ENCODE data around the gene NECAB3.
"Not testable (repeated sequence)": the region's sequence is repeated elsewhere in the genome, so short reads cannot be mapped to it uniquely, and the experiment has no call there.

DNA sequence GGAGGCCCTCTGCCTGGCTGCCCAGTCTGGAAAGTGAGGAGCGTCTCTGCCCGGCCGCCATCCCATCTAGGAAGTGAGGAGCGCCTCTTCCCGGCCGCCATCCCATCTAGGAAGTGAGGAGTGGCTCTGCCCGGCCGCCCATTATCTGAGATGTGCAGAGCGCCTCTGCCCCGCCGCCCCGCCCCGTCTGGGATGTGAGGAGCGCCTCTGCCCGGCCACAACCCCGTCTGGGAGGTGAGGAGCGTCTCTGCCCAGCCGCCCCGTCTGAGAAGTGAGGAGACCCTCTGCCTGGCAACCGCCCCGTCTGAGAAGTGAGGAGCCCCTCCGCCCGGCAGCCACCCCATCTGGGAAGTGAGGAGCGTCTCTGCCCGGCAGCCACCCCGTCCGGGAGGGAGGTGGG lies 24.7 kb upstream of the NECAB3 start:
- TF ChIP-seq, protein P1, sequence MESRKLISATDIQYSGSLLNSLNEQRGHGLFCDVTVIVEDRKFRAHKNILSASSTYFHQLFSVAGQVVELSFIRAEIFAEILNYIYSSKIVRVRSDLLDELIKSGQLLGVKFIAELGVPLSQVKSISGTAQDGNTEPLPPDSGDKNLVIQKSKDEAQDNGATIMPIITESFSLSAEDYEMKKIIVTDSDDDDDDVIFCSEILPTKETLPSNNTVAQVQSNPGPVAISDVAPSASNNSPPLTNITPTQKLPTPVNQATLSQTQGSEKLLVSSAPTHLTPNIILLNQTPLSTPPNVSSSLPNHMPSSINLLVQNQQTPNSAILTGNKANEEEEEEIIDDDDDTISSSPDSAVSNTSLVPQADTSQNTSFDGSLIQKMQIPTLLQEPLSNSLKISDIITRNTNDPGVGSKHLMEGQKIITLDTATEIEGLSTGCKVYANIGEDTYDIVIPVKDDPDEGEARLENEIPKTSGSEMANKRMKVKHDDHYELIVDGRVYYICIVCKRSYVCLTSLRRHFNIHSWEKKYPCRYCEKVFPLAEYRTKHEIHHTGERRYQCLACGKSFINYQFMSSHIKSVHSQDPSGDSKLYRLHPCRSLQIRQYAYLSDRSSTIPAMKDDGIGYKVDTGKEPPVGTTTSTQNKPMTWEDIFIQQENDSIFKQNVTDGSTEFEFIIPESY (IDR thresholded peaks at IDR 0.05): not testable (repeated sequence)
- TF ChIP-seq, protein P2, sequence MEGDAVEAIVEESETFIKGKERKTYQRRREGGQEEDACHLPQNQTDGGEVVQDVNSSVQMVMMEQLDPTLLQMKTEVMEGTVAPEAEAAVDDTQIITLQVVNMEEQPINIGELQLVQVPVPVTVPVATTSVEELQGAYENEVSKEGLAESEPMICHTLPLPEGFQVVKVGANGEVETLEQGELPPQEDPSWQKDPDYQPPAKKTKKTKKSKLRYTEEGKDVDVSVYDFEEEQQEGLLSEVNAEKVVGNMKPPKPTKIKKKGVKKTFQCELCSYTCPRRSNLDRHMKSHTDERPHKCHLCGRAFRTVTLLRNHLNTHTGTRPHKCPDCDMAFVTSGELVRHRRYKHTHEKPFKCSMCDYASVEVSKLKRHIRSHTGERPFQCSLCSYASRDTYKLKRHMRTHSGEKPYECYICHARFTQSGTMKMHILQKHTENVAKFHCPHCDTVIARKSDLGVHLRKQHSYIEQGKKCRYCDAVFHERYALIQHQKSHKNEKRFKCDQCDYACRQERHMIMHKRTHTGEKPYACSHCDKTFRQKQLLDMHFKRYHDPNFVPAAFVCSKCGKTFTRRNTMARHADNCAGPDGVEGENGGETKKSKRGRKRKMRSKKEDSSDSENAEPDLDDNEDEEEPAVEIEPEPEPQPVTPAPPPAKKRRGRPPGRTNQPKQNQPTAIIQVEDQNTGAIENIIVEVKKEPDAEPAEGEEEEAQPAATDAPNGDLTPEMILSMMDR (IDR thresholded peaks at IDR 0.05; ENCODE audit: low read depth, low read length, missing input control): not testable (repeated sequence)
- TF ChIP-seq, protein P3, sequence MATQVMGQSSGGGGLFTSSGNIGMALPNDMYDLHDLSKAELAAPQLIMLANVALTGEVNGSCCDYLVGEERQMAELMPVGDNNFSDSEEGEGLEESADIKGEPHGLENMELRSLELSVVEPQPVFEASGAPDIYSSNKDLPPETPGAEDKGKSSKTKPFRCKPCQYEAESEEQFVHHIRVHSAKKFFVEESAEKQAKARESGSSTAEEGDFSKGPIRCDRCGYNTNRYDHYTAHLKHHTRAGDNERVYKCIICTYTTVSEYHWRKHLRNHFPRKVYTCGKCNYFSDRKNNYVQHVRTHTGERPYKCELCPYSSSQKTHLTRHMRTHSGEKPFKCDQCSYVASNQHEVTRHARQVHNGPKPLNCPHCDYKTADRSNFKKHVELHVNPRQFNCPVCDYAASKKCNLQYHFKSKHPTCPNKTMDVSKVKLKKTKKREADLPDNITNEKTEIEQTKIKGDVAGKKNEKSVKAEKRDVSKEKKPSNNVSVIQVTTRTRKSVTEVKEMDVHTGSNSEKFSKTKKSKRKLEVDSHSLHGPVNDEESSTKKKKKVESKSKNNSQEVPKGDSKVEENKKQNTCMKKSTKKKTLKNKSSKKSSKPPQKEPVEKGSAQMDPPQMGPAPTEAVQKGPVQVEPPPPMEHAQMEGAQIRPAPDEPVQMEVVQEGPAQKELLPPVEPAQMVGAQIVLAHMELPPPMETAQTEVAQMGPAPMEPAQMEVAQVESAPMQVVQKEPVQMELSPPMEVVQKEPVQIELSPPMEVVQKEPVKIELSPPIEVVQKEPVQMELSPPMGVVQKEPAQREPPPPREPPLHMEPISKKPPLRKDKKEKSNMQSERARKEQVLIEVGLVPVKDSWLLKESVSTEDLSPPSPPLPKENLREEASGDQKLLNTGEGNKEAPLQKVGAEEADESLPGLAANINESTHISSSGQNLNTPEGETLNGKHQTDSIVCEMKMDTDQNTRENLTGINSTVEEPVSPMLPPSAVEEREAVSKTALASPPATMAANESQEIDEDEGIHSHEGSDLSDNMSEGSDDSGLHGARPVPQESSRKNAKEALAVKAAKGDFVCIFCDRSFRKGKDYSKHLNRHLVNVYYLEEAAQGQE (IDR thresholded peaks at IDR 0.05): not testable (repeated sequence)
- TF ChIP-seq RAD21 (IDR thresholded peaks at IDR 0.05); GABPA (IDR thresholded peaks at IDR 0.05 in 1 of 2, conservative IDR thresholded peaks at IDR 0.05 in 1 of 2): not testable (repeated sequence)
- TF ChIP-seq, protein P4, sequence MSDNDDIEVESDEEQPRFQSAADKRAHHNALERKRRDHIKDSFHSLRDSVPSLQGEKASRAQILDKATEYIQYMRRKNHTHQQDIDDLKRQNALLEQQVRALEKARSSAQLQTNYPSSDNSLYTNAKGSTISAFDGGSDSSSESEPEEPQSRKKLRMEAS (IDR thresholded peaks at IDR 0.05): not testable (repeated sequence)
